Naive B cell (primary cell): ENCODE results near the gene NKX6-2. TPM values are rescaled to one million over a fixed set of nuclear protein-coding genes. Genes with fewer than 3 reads are reported as not detected.
A peak's percentile ranks its signal among the peaks of the same experiment; 100 is the strongest.

ENCODE experiments used
- ATAC-seq, 2 donors: fragments of 150-1000 bp; cut with Tn5 transposase; 2 replicates each; pipeline ENCODE4 v1.10.0; 2021; ENCODE audit warnings: low read depth in 2 of 2, mild to moderate bottlenecking in 2 of 2, moderate library complexity in 2 of 2
- DNase-seq: peaks from one replicate; pipeline ENCODE4 v3.0.0; 2022
- H3K27ac Mint-ChIP-seq, 6 donors: one replicate each; pipeline ENCODE4 v1.8.0; 2020 to 2022; ENCODE audit warnings: mild to moderate bottlenecking in 6 of 6, mixed read lengths in 6 of 6, moderate library complexity in 5 of 6, inconsistent platforms in 2 of 6
- H3K27me3 Mint-ChIP-seq, 3 donors: one replicate each; pipeline ENCODE4 v1.8.0; 2021 to 2022; ENCODE audit warnings: mixed read lengths in 3 of 3, mild to moderate bottlenecking in 1 of 3
- H3K36me3 Mint-ChIP-seq, 2 donors: one replicate each; pipeline ENCODE4 v1.8.0; 2020 to 2022; ENCODE audit warnings: mixed read lengths in 2 of 2, inconsistent platforms in 1 of 2, mild to moderate bottlenecking in 1 of 2
- H3K4me1 Mint-ChIP-seq, 3 donors: one replicate each; pipeline ENCODE4 v1.8.0; 2020 to 2022; ENCODE audit warnings: mixed read lengths in 3 of 3, inconsistent platforms in 1 of 3, mild to moderate bottlenecking in 1 of 3, moderate library complexity in 1 of 3
- H3K4me3 Mint-ChIP-seq, 8 donors: one replicate each; pipeline ENCODE4 v1.8.0; 2020 to 2022; ENCODE audit warnings: mild to moderate bottlenecking in 8 of 8, mixed read lengths in 8 of 8, moderate library complexity in 8 of 8, inconsistent platforms in 2 of 8
- H3K9me3 Mint-ChIP-seq, 7 donors: one replicate each; pipeline ENCODE4 v1.8.0; 2020 to 2022; ENCODE audit warnings: mixed read lengths in 7 of 7, mild to moderate bottlenecking in 5 of 7, inconsistent platforms in 2 of 7, moderate library complexity in 1 of 7
- polyA plus RNA-seq, 6 donors: library from polyadenylated mRNA; unstranded; fragments of 300-500 nt; fragmentation: Illumina TruSeq; gene quantifications; one replicate each; pipeline ENCODE4 v1.2.3, GENCODE V29; 2021; ENCODE audit warnings: low read depth in 6 of 6

NKX6-2 gene
- 1 to 10 TPM in 2 of 6 donors, not detected in 4; 1.6 TPM for polyA plus RNA-seq

- Mint-ChIP-seq H3K36me3 (peaks cover 14 to 16% of the 10 kb centered on the region in 2 donors), H3K27ac (peak within 1 kb of the TSS in 1 of 6 donors; percentile 88), H3K4me3 (peak within 1 kb of the TSS in 3 of 8 donors; percentile 32 to 53 (median 47)), H3K9me3 (peaks cover 0 to 3% (median 0%) of the 10 kb centered on the region in 7 donors), H3K4me1 (peaks cover 0 to 7% (median 0%) of the 10 kb centered on the region in 3 donors), H3K27me3 (peaks cover 0 to 30% (median 12%) of the 10 kb centered on the region in 3 donors)
- ATAC-seq (no peak), DNase-seq (no peak)
Observed at GRCh38 chr10:132785723-132786475, at the start of gene NKX6-2. Gene NKX6-2 (minus strand): TSS chr10:132786147. CDS start chr10:132785948, 199 bp downstream.

GRCh38 chr10:132834891-132835847 is 49.2 kb upstream of the NKX6-2 start:
- peaks cover 9 to 31% (median 13%) of the 10 kb centered on the region in 3 donors for H3K27me3 Mint-ChIP-seq
- H3K27ac Mint-ChIP-seq: no peak overlapping the region
- H3K4me3 Mint-ChIP-seq: no peak overlapping the region
- H3K36me3 Mint-ChIP-seq: no peaks in the 10 kb centered on the region
- H3K9me3 Mint-ChIP-seq: peaks cover 0 to 2% (median 0%) of the 10 kb centered on the region in 7 donors
- ATAC-seq (no peak), DNase-seq (no peak)
- H3K4me1 Mint-ChIP-seq: peaks cover 0 to 6% (median 0%) of the 10 kb centered on the region in 3 donors

- H3K27ac Mint-ChIP-seq: no peak overlapping the region
- DNase-seq (no peak), ATAC-seq (no peak)
- no peaks in the 10 kb centered on the region for H3K36me3 Mint-ChIP-seq
- no peaks in the 10 kb centered on the region for H3K9me3 Mint-ChIP-seq
- peaks cover 0 to 6% (median 0%) of the 10 kb centered on the region in 3 donors for H3K4me1 Mint-ChIP-seq
- peaks cover 8 to 30% (median 9%) of the 10 kb centered on the region in 3 donors for H3K27me3 Mint-ChIP-seq
- no peak overlapping the region for H3K4me3 Mint-ChIP-seq
Observed at GRCh38 chr10:132834311-132834761, 48.4 kb upstream of the NKX6-2 start.

- Mint-ChIP-seq H3K27ac (no peak overlapping the region), H3K36me3 (no peaks in the 10 kb centered on the region), H3K4me3 (no peak overlapping the region), H3K27me3 (peaks cover 8 to 25% (median 9%) of the 10 kb centered on the region in 3 donors), H3K4me1 (peaks cover 0 to 6% (median 0%) of the 10 kb centered on the region in 3 donors), H3K9me3 (no peaks in the 10 kb centered on the region)
- ATAC-seq: no peak
- no peak for DNase-seq
Observed at GRCh38 chr10:132833421-132834111, 47.6 kb upstream of the NKX6-2 start.

- H3K9me3 Mint-ChIP-seq: no peaks in the 10 kb centered on the region
Observed at GRCh38 chr10:132832186-132832969, 46.4 kb upstream of the NKX6-2 start.

GRCh38 chr10:132829403-132829802 is 43.5 kb upstream of the NKX6-2 start:
- H3K4me3 Mint-ChIP-seq: no peak overlapping the region
- peaks cover 0 to 3% (median 0%) of the 10 kb centered on the region in 7 donors for H3K9me3 Mint-ChIP-seq
- no peaks in the 10 kb centered on the region for H3K36me3 Mint-ChIP-seq
- DNase-seq (no peak), ATAC-seq (no peak)
- no peak overlapping the region for H3K27ac Mint-ChIP-seq
- peaks cover 8 to 25% (median 9%) of the 10 kb centered on the region in 3 donors for H3K27me3 Mint-ChIP-seq
- H3K4me1 Mint-ChIP-seq: no peaks in the 10 kb centered on the region

More at GRCh38 chr10:132832186-132832969, 46.4 kb upstream of the NKX6-2 start:
- Mint-ChIP-seq H3K27me3 (peaks cover 8 to 25% (median 9%) of the 10 kb centered on the region in 3 donors), H3K27ac (no peak overlapping the region), H3K4me1 (peaks cover 0 to 5% (median 0%) of the 10 kb centered on the region in 3 donors), H3K4me3 (no peak overlapping the region), H3K36me3 (no peaks in the 10 kb centered on the region)
- DNase-seq (no peak), ATAC-seq (no peak)

GRCh38 chr10:132828681-132829080 is 42.7 kb upstream of the NKX6-2 start:
- Mint-ChIP-seq H3K9me3 (peaks cover 0 to 3% (median 0%) of the 10 kb centered on the region in 7 donors), H3K4me1 (no peaks in the 10 kb centered on the region), H3K27me3 (peaks cover 8 to 25% (median 9%) of the 10 kb centered on the region in 3 donors), H3K27ac (no peak overlapping the region), H3K4me3 (no peak overlapping the region), H3K36me3 (no peaks in the 10 kb centered on the region)
- DNase-seq (no peak), ATAC-seq (no peak)

- no peak for ATAC-seq
- Mint-ChIP-seq H3K4me1 (no peaks in the 10 kb centered on the region), H3K36me3 (no peaks in the 10 kb centered on the region), H3K4me3 (no peak overlapping the region), H3K27me3 (peaks cover 8 to 25% (median 9%) of the 10 kb centered on the region in 3 donors), H3K27ac (peak overlapping the region in 1 of 6 donors; percentile 31), H3K9me3 (peaks cover 0 to 3% (median 0%) of the 10 kb centered on the region in 7 donors)
- DNase-seq: no peak
Observed at GRCh38 chr10:132827861-132828539, 42.1 kb upstream of the NKX6-2 start.

- H3K9me3 Mint-ChIP-seq: peaks cover 0 to 3% (median 0%) of the 10 kb centered on the region in 7 donors
- DNase-seq (no peak), ATAC-seq (no peak)
- no peaks in the 10 kb centered on the region for H3K36me3 Mint-ChIP-seq
- peaks cover 8 to 25% (median 9%) of the 10 kb centered on the region in 3 donors for H3K27me3 Mint-ChIP-seq
- no peaks in the 10 kb centered on the region for H3K4me1 Mint-ChIP-seq
- peak overlapping the region in 1 of 6 donors; percentile 56 for H3K27ac Mint-ChIP-seq
- H3K4me3 Mint-ChIP-seq: no peak overlapping the region
Observed at GRCh38 chr10:132827423-132827789, 41.5 kb upstream of the NKX6-2 start.

- ATAC-seq (no peak), DNase-seq (no peak)
- no peaks in the 10 kb centered on the region for H3K4me1 Mint-ChIP-seq
- H3K27ac Mint-ChIP-seq: no peak overlapping the region
- H3K4me3 Mint-ChIP-seq: no peak overlapping the region
- peaks cover 0 to 3% (median 0%) of the 10 kb centered on the region in 7 donors for H3K9me3 Mint-ChIP-seq
- peaks cover 7 to 20% (median 8%) of the 10 kb centered on the region in 3 donors for H3K27me3 Mint-ChIP-seq
- H3K36me3 Mint-ChIP-seq: no peaks in the 10 kb centered on the region
Observed at GRCh38 chr10:132826524-132827422, 40.8 kb upstream of the NKX6-2 start.
